Activated T-cell treated with anti-CD3 and anti-CD28 coated beads for 1 hour (primary cell): Measurements from ENCODE around the gene ABR.
A peak's percentile ranks its signal among the peaks of the same experiment; 100 is the strongest.
"Not testable (repeated sequence)": the region's sequence is repeated elsewhere in the genome, so short reads cannot be mapped to it uniquely, and the experiment has no call there.

Experiments
- DNase-seq: peaks from one replicate; pipeline ENCODE4 v3.0.0-alpha.2; 2020; ENCODE audit warnings: low read depth

The ABR gene

DNA sequence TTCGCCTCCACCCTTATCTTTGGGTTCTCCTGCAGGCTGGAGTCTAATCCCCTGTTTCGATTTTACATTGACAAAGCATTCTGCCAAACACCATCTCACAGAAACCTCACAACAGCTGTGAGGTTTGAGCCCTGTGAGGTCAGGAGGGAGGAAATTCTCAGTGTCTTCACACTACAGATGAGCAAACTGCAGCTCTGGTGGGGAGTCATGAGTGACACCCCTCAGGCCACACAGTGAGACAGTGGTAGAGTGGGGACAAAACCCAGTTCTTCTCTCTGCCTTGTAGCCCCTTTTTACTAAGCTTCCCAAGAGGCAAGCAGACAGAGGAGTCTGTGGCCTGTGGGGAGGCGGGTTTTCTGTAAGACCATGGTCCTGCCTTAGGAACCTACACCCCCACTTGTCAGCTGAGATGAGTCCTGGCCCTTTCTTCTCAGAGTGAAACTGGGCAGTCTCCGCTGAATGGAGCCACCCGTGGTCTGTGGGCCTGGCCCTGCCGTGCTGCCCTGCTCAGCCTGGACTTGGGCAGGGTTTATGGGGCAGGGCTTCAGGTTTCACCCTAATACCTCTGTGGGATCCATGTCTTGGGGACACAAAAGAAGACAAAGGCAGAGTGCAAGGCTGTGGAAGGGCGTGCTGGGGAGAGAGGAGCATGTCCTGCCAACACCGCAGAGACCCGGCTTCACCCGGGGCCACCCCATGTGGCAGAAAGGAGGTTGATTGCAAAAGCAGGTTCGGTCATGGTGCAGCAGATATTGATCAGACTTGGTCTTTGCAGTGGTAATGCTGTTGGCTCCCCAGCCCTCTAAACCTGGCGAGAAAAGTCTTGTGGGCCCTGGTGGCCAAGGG is 59.0 kb downstream of the ABR start:
- no peak for DNase-seq

DNA sequence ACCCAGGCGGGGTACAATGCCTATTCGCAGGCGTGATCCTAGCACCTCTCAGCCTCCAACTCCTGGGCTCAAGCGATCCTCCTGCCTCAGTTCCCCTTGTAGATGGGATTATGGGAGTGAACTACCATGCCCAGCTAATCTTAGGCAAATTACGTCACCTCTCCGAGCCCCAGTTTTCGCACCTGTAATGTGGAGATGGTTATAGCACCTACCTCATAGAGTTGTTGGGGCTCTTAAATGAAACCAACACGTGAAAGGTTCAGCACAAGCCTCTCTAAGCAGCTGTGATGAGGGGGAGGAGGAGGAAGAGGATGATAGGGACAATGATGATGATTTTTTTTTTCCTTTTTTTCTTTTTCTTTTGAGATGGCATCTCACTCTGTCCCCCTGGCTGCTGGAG is 59.9 kb downstream of the ABR start:
- DNase-seq: no peak

DNA sequence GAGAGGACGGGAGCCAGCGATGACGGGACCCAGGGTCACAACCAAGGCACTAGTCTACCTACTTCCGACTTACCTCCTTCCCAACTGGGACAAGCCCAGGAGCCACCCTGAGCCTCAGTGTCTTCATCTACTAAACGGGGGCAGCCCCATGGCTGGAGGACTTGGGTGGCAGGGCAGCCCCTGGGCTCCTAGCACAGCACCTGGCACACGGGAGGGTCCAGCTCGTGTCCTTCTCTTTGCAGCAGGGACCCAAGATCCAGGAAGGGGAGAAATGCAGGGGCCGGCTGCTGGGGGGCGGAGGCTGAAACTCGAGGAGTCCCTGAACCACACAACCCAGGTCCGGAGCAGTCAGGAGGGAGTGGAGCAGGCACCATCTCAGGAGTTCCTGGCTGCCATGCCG is 63.2 kb downstream of the ABR start:
- DNase-seq: no peak

DNA sequence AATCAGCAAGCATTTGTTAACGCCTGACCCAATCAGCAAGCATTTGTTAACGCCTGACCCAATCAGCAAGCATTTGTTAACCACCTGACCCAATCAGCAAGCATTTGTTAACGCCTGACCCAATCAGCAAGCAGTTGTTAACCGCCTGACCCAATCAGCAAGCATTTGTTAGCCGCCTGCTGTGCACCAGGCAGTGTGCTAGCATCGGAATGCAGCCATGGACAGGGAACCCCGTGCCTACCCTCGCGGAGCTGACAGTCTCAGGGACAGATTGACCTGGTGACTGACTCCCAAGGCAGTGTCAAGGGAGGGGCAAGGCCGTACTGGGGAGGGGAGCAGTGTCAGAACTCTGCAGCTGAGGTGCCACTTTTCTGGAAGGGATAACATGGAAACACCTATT is 66.9 kb downstream of the ABR start:
- no peak for DNase-seq

DNA sequence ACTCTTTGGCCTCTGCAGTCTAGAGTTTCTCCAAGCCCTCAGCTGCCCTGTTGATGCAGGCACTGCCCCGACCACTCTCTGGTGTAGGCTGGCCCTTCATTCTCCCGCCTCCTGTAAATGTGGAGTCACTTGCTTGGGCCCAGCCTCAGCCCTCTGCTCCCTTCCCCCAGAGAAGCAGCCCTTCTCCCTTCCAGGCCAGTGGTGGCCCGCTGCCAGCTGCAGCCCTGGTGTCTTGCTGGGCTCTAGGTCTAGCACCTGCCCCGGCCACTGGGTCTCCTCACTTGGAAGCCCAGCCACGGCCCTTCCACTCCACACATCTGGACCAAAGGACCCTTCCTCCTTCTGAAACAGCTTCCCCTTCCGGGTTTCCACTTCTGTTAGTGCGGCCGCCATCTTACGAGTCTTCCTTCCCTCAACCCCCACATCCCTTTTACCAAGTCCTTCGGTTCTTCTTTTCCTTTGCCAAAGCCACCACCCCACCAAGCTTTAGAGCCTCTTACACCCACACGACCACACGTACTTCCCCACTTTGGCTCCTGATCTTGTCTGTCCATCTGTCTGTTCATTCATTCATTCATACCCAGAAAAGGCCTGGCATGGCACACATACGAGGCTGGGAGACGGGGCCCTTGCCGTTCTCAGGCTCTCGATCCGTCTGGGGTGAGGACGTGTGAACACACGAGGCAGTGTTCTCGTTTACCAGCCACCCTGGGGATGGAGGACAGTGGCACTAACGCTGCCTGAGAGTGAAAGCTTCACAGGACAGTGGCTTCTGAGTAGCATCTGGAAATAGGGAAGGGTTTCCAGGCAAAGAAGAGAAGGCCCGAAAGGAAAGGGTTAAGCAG is 68.0 kb downstream of the ABR start:
- DNase-seq: no peak

DNA sequence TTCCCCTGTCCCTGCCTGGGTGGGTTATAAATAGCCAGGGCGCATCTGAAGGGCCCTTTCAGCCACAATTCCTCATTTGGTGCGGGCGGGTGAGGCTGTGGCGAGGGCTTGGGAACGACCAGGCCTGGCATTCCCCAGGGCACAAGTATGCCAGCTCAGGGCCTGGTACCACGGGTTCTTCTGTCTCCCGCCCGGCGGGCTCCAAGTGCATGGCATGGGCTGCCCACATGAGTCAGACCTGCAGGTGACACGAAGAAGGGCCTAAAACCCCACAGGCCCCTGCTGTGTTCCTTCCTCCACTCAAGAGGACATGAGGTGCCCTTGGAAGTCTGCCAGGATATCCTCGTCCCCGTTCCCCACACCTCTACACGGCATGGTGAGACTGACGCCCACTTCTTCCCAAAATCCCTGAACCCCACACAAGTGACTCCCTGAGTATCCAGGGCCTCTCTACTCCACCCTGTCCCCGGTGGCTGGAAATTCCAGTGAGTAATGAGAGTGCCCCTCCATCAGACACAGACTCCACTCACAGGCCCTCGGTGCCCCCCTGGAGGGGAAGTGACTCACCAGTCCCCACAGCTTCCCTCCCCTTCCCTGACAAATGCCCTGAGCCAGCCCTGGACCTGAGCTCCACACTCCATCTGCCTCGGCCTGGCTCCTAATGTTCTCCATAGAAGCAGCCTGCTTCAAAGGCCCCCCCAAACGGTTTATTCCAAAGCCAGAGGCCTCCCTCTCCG is 68.8 kb downstream of the ABR start:
- no peak for DNase-seq

DNA sequence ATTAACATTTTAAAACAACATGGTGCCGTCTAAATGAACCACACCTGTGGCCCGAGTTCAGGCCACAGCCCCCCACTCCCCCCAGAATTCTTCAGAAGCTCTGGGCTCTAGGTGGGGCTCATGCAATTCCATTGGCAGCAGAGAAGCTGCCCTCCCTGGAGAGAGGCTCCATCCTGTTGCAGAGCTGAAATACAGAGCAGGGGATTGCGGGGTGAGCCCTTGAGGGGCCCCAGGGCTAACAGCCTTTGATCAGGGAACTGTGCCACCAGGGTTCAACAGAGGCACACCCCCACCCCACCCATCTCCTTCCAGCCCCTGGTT is 69.3 kb downstream of the ABR start:
- no peak for DNase-seq

DNA sequence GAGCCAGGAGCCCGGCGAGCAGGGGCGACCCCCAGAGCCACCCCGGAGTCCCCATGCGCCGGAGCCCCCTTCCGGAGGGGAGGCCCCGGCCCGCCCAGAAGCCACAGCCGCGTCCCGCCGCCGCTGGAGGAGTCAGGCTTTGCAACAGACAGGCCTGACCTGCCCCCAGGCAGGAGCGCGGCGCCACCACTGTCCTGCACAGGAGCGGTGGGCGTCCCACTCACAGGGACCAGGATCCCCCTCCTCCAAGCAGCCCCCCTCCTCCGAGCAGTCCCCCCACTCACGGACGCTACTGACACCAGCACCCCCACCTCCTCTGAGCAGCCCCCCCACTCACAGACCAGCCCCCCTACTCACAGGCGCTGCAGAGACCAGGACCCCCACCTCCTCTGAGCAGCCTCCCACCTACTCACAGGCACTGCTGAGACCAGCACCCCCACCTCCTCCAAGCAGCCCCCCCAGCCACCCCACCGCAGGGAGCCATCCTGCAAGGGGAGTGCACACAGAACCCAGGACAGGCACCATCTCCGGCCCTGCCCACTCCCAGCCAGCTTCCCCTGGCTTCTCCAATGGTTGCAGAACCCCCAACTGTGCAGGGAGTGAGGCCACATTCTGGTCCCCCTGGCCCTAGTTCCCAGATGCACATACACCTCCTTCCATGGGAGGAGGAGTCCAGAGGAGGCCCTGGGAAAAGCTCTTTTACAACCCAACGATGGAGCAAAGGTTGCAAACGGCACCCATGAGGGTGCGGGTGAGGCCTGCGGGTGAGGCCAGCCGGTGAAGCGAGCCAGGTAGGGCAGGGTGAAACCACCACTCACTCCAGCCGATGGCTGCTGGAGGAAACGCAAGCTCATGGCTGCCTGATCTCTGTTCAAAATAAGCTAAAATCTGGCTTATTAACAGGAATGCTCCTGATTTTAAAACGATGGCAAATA is 69.9 kb downstream of the ABR start:
- DNase-seq: peak; percentile 39

DNA sequence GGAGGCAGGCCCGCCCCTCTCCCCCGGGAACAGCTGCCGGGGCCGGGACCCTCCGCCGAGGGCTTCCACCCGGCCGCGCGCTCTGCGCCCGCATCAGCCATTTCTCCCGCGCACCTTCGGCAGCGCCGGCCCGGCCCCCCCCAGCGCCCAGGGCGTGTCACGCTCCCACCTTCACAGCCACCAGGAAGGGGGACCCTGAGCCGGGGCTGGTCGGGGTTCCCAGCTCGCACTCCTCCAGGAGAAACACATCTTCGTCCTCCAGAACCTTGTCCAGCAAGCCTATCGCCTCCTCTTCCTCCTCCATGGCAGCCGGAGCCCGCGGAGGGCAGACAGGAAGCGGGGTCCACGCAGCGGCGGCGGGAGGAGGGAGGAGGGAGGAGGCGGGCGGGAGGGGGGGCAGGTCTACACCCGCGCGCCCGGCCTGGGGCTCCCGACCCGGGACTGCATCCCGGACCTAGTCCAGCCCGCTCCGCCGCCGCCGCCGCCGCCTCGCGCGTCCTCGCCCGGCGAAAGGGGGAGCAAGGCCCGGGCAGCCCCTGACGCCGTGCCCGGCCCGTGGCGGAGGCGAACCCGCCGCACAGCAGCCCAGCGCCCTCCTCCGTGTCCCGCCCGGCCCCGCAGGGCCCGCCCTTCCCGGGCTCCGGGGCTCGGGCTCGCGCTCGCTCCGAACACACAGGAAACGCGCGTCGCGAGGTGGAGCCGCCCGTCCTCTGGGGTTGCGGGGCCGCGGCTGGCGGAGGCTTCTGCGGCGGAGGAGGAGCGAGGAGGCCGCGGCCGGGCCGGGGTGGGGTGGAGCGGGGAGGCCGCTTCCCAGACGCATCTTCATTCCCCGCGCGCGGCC is 70.8 kb downstream of the ABR start:
- peak; percentile 55 for DNase-seq

DNA sequence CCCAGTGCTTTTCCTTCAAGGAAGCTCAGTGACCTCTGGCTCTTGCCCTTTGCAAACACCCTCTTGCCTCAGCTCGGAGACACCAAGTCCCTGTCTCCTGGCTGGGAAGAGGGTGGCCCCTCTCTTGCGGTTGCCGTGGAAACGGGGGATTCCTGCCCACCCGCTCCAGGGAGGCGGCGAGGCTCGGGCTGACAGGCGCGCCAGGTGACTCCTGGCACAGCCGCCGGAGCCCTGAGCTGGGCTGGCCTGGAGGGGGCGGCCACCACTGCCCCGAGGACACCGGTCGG is 71.4 kb downstream of the ABR start:
- DNase-seq: no peak

DNA sequence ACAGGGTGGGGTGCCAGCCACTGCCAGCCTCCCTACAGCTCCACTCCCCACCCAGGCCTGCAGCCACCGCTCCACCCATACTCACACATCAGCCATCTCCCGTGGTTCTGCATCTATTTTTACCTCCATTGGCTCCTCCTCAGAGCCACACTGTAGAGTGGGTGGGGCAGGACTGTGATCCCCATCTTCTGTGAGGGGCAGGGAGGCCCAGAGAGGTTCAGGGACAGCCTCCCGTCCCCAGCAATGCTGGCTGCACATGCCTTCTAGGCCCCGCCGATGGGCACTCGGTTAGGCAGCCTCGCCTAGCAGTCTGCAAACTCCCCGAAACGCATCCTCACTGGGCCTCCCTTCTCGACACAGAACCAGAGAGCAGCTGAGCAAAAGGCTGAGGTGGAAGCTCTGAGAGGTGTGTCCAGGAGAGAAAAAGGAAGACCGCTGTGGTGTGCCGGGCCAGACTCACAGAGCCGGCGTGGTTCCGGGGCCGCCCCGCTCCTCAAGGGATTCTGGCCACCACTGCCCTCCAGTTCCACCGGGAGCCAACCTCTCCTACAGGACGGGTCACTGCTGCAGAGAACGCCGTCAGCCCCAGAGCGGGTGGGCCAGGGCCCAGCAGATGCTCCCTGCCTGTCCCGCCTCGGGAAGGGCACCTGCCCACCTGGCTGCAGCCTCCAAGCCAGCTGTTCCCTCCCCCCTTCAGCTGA is 71.9 kb downstream of the ABR start:
- no peak for DNase-seq

DNA sequence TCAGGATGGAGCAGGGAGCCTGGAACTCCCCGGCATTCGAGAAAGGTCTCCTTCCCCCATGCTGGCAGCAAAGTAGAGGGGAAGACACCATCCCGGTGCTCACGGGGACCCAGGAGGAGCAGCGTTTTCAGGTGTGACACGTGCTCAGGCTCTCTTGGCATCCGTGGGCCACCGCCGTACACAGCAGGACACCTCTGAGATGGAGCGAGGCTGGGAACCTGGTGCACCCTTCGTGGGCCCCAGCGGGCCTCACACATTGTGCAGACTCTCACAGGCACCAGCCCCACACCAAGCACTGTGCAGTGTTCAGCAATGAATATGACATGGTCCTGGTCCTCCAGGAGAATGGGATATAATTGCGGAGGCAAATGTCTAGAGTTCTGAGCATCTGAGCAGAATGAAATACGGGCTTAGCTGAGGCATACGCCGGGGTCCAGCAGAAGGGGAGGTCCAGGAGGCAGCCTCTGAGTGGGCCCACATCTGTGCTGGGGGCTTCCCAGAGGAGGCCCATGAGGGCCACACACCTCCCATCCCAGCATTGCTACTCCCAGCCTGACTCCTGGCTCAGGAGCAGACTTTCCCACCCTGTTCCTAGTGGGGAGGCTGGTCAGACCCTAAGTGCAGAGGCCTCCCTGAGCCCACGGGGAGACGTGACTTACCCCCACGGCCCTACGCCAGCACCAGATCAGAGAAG is 72.6 kb downstream of the ABR start:
- DNase-seq: no peak

DNA sequence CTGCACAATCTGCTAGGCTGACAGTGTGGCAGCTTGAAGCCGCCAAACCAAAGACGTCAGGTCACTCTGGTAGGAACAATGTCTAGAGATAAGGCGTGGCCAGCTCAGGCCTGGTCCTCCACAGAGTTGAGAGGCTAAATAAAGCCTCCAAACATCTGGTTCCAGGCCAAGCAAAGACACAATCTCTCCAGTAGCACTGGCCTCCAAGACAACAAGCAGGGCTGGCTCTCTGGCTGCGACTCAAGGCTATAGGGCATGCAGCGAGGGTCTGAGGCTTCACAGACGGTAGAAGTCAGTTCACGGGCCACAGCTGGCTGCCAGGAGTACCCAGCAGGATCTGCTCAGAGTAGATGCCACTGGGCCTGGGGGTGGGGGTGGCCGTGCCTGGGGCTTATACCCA is 75.6 kb downstream of the ABR start:
- DNase-seq: no peak

DNA sequence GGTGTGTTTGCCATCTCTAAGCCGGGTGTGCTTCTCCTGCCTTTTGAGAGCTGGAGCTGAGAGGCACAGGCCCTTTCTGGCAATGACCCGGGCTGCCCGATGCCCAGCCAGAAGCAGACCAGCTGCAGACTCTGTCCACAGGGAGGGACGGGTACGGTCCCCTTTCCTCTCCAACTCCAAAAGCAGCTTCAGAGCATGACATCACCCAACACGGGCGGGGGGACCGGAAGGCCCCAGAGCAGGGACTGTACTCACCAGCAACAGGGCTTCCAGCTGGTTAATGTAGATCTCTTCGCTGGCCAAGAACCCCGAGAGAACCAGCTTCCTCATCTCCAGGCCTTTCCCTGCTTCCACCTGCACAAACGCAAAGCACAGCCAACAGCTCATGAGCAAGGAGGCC is 79.4 kb downstream of the ABR start:
- no peak for DNase-seq

DNA sequence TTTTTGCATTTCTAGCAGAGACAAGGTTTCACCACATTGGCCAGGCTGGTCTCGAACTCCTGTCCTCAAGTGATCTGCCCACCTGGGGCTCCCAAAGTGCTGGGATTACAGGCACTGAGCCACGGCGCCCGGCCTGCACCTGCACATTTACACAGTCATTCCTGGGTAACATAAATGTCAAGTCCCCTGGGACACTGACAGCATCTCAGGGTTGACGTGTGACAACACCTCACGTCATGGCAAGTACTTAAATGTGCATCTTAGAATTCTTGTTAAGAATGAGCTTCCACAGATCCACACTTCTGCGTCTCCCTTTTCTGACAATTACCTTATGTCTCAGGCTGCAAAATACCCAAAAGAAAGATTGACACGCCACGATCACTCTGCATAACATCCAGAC is 80.5 kb downstream of the ABR start:
- DNase-seq: no peak

DNA sequence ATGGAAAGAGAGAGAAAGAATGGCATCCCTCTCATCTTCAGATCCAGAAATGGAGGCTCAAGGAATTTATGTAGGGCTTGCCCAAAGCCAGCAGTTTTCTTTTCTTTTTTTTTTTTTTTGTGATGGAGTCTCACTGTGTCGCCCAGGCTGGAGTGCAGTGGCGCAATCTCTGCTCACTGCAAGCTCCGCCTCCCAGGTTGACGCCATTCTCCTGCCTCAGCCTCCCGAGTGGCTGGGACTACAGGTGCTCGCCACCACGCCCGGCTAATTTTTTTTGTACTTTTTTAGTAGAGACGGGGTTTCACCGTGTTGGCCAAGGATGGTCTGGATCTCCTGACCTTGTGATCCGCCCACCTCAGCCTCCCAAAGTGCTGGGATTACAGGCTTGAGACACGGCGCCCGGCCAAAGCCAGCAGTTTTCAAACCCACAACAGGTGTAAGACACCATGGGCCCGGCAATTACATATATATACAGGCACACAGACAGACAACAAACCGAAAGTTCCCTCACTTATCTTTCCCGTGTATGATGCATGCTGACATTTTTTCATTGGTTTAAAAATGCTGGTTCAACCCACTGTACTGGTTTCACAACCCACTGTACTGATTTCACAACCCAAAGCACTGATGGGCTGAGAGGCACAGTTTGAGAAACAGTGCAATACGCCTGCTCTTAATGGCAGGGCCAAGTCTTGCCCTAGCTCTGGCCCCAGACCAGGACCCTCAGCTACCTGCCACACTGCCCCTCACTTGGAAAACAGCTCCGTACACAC is 81.6 kb downstream of the ABR start:
- DNase-seq: not testable (repeated sequence)

DNA sequence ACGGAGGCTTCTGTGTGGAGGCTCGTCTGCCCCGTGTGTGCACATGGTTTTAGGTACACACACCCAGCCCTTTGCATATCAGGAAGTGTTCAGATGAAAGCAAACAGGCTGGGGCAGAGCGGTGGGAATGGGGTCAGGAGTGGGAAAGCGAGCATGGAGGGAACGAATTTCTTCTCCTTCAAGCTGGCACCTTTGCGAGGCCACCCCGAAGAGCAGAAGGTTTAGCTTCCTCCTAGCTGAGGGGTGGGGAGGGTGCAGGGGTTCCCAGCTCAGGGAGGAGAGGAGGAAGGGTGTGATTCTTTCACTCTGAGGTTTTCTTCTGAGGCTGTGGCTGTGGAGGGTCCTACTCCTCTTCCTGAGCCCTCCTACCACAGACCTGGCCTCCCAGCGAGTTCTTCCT is 83.6 kb downstream of the ABR start:
- no peak for DNase-seq

DNA sequence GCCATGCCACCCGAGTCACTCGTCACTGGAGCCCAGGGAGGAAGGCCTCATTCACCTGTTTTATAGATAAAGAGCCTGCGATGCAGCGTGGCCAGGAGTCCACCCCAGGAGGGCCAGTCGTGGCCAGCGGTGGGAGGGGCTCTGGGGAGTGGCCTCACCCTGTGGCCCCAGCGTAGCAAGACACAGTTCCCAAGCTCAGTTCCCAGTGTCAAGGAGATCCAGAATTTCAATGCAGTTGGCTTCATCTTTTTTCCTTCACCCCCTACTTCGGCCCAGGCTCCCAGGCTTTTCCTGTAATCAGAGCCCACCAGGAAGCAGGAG is 84.0 kb downstream of the ABR start:
- DNase-seq: no peak
